MCF 10A (cell line): ENCODE measurements around the gene PHLDB2. TPM values are rescaled to one million over a fixed set of nuclear protein-coding genes. Genes with fewer than 3 reads are reported as not detected.

ENCODE experiments used
- BruUV-seq: library from RNA; stranded (reverse); fragments of 400-500 nt; replicated peaks from 2 replicates; lab custom pipeline; 2021; lab: Mats Ljungman, UMichigan
- CTCF ChIA-PET: fragments of 300-600 bp; sonication (Branson Sonifier 250); formaldehyde crosslinking; extraction: SDS; loops from one replicate; lab custom pipeline; 2021; ENCODE audit warnings: antibody characterized with exemption, inconsistent platforms; lab: Yijun Ruan, JAX
- POLR2A ChIA-PET: fragments of 300-600, 350-650 bp; sonication (Branson Sonifier 250); formaldehyde crosslinking; extraction: SDS; loops from one replicate; lab custom pipeline; 2020; ENCODE audit warnings: antibody characterized with exemption, inconsistent platforms; lab: Yijun Ruan, JAX
- DNase-seq: peaks from one replicate; pipeline ENCODE4 v3.0.0-alpha.2; 2018; ENCODE audit not compliant: unreplicated experiment
- H3K27ac Mint-ChIP-seq: one replicate; pipeline ENCODE4 v1.8.0; 2022; ENCODE audit warnings: mild to moderate bottlenecking, low read depth, mixed read lengths; ENCODE audit not compliant: unreplicated experiment
- H3K27me3 Mint-ChIP-seq: one replicate; pipeline ENCODE4 v1.8.0; 2022; ENCODE audit warnings: mixed read lengths; ENCODE audit not compliant: insufficient read depth, unreplicated experiment
- H3K36me3 Mint-ChIP-seq: one replicate; pipeline ENCODE4 v1.8.0; 2022; ENCODE audit warnings: mild to moderate bottlenecking, moderate library complexity, mixed read lengths; ENCODE audit not compliant: insufficient read depth, unreplicated experiment
- H3K4me1 Mint-ChIP-seq: one replicate; pipeline ENCODE4 v1.8.0; 2022; ENCODE audit warnings: mixed read lengths; ENCODE audit not compliant: insufficient read depth, unreplicated experiment
- H3K4me3 Mint-ChIP-seq: one replicate; pipeline ENCODE4 v1.8.0; 2022; ENCODE audit warnings: mild to moderate bottlenecking, moderate library complexity, mixed read lengths; ENCODE audit not compliant: unreplicated experiment
- H3K9me3 Mint-ChIP-seq: one replicate; pipeline ENCODE4 v1.8.0; 2022; ENCODE audit warnings: mixed read lengths; ENCODE audit not compliant: unreplicated experiment
- CTCF ChIP-seq: fragments of 200-600 bp; IDR thresholded peaks from one replicate; pipeline ENCODE4 v1.8.0; 2022; ENCODE audit warnings: antibody characterized with exemption, mild to moderate bottlenecking; ENCODE audit not compliant: unreplicated experiment
- intact Hi-C: fragments of 100-400 bp; cut with micrococcal nuclease; formaldehyde crosslinking; loops from 2 replicates; pipeline ENCODE4 v1.14.1; 2022
- total RNA-seq: library from RNA; stranded (reverse); gene quantifications from 2 replicates; pipeline ENCODE4 v1.2.3, GENCODE V29; 2022

The PHLDB2 gene
- total RNA-seq, 1 experiment from 2014 or later, result 109 TPM

- H3K4me1 Mint-ChIP-seq, result peaks cover 9% of the 10 kb centered on the region
- ChIA-PET POLR2A (interaction anchor here (1.0 kb wide), 1 partner anchor 14 kb away, joined by 6 read pairs; no protein-coding TSS in a partner anchor), CTCF (interaction anchor here (0.8 to 7.0 kb wide), 6 partner anchors 8 to 44 kb away, joined by 3 to 43 read pairs (median 14); no protein-coding TSS in a partner anchor)
- no peak for TF ChIP-seq CTCF
- H3K9me3 Mint-ChIP-seq, result no peaks in the 10 kb centered on the region
- H3K27me3 Mint-ChIP-seq, result no peaks in the 10 kb centered on the region
- H3K4me3 Mint-ChIP-seq, result peak within 1 kb of the TSS; percentile 50
- peak; percentile 29 for DNase-seq
- no peak within 1 kb of the TSS for H3K27ac Mint-ChIP-seq
- no peaks in the 10 kb centered on the region for H3K36me3 Mint-ChIP-seq
- intact Hi-C loops, result no loop called here
- no TSS peak for BruUV-seq
These were observed 139.8 kb downstream of the PHLDB2 start, which contains the start of gene TAGLN3 for GRCh38 chr3:111998636-111999483. TAGLN3 (plus strand) TSS chr3:111998922; CDS start chr3:111999423, 501 bp downstream.

- TF ChIP-seq CTCF, result no peak
- Mint-ChIP-seq H3K27me3 (no peaks in the 10 kb centered on the region), H3K36me3 (no peaks in the 10 kb centered on the region), H3K27ac (no peak overlapping the region), H3K4me3 (peak overlapping the region; percentile 50), H3K4me1 (peaks cover 9% of the 10 kb centered on the region), H3K9me3 (no peaks in the 10 kb centered on the region)
- no peak for DNase-seq
- ChIA-PET POLR2A (interaction anchor here (0.9 to 1.0 kb wide), 2 partner anchors 11 to 13 kb away, joined by 4 to 6 read pairs; no protein-coding TSS in a partner anchor), CTCF (interaction anchor here (0.8 to 7.0 kb wide), 4 partner anchors 10 to 43 kb away, joined by 3 to 43 read pairs (median 26); no protein-coding TSS in a partner anchor)
- intact Hi-C loops, result no loop called here
- BruUV-seq, result no TSS peak
These were observed 140.6 kb downstream of the PHLDB2 start for GRCh38 chr3:111999484-112000324.

- H3K4me3 Mint-ChIP-seq, result no peak overlapping the region
- POLR2A ChIA-PET, result interaction anchor here (0.8 to 0.9 kb wide), 3 partner anchors 8 to 20 kb away, joined by 3 to 4 read pairs (median 3); no protein-coding TSS in a partner anchor
- TF ChIP-seq CTCF, result no peak
These were observed 141.3 kb downstream of the PHLDB2 start for GRCh38 chr3:112000367-112000771.

More at GRCh38 chr3:112000367-112000771, 141.3 kb downstream of the PHLDB2 start:
- CTCF ChIA-PET, result interaction anchor here (4.7 to 7.0 kb wide), 3 partner anchors 11 to 43 kb away, joined by 21 to 43 read pairs (median 31); no protein-coding TSS in a partner anchor
- intact Hi-C loops, result no loop called here
- Mint-ChIP-seq H3K27me3 (no peaks in the 10 kb centered on the region), H3K27ac (no peak overlapping the region), H3K36me3 (no peaks in the 10 kb centered on the region), H3K4me1 (peaks cover 9% of the 10 kb centered on the region), H3K9me3 (no peaks in the 10 kb centered on the region)
- BruUV-seq, result no TSS peak
- DNase-seq, result no peak
